ENCODE data around the gene OR1F1.

OR1F1 gene

DNA sequence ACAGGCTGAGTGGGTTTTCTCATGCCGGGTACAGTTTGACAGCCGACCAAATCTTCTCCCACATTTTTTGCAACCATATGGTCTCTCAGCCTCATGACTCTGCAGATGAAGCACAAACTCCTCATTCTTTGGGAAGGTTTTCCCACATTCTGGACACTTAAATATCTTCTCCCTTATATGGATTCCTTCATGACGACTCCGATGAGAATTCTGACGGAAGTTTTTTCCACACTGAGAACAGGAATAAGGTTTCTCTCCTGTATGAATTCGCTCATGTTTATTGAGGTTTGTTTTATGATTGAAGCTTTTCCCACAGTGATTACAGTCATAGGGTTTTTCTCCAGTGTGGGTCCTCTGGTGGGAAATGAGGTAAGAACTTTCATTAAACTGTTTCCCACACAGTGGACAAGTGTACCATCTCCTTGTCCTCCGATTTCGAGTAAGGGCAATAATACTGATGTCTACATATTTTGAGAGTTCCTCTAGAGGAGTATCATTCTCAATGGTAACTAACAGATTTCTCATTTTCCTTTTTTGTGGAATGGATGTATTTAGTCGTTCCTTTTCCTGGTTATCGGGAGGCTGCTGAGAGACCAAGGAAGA, 36.0 kb downstream of the OR1F1 start:
- ChIA-PET CTCF (no interaction called here), POLR2A (no interaction called here)
- no peak for DNase-seq (ENCODE audit: extremely low spot score)
- TF ChIP-seq, protein P1, sequence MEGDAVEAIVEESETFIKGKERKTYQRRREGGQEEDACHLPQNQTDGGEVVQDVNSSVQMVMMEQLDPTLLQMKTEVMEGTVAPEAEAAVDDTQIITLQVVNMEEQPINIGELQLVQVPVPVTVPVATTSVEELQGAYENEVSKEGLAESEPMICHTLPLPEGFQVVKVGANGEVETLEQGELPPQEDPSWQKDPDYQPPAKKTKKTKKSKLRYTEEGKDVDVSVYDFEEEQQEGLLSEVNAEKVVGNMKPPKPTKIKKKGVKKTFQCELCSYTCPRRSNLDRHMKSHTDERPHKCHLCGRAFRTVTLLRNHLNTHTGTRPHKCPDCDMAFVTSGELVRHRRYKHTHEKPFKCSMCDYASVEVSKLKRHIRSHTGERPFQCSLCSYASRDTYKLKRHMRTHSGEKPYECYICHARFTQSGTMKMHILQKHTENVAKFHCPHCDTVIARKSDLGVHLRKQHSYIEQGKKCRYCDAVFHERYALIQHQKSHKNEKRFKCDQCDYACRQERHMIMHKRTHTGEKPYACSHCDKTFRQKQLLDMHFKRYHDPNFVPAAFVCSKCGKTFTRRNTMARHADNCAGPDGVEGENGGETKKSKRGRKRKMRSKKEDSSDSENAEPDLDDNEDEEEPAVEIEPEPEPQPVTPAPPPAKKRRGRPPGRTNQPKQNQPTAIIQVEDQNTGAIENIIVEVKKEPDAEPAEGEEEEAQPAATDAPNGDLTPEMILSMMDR (IDR thresholded peaks at IDR 0.05; ENCODE audit: control extremely low read depth, extremely low read depth, low read depth, missing control alignments): no peak

DNA sequence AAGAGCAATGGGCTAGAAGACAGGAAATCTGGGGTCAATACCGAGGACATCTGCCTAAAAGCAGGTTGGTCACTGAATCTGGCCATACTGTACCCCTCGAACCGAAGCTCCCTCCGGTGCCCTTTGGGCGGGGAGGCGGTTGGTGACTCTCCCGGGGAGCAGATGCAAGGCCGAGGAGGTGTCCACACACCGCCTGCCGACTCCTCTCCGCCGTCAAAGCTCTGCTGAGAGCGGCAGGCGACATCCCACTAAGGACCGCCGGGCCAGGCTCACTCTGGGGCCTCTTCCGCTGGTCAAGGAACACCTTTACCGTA, 46.5 kb downstream of the OR1F1 start:
- ChIA-PET CTCF (interaction anchor here (1.3 kb wide), 1 partner anchor 10 kb away, joined by 3 read pairs; no protein-coding TSS in a partner anchor), POLR2A (interaction anchor here (1.0 kb wide), 1 partner anchor 48 kb away, joined by 4 read pairs; the partner anchor contains the start of gene ZNF263)
- TF ChIP-seq, protein P1 (IDR thresholded peaks at IDR 0.05; ENCODE audit: control extremely low read depth, extremely low read depth, low read depth, missing control alignments): no peak
- no peak for DNase-seq (ENCODE audit: extremely low spot score)

DNA sequence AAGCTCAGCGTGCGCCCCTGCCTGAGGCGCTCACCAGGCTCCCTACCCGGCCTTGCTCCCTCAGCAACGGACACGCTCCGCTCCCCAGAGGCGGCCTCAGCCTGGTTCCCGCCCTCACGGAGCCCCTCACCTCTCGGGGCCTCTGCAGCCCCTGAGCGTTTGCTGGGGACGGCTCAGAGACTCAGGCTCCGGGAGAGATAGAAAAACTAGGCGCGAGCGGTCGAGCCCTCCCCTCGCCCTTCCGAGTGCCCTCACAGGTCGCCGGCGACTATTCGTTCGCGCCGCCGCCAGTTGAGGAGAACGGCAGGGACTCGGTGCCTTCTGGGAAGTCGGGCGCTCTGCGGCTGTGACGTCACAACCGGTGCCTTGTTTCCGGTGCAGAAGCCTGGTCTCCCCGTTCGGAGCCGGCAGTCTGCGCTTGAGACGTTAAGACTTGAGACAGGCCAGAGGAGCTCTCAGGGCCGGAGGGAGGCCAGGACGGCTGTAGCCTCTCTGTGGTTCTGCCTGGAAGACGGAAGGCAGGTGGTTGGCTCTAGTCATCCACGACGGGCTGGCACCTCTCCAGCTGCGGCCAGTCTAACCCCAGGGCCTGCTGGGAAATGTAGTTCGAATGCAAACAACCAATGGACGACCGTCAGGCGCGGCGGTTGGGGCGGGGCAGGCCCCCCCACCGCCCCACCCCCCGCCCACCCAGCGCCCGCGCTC, 47.0 kb downstream of the OR1F1 start, which contains the start of gene ZNF200:
Gene ZNF200 (minus strand): TSS at position 302 of the 705 bp plus-strand sequence. CDS start 1,403 bp downstream, outside the sequence.
- ChIA-PET POLR2A (interaction anchor here (1.0 kb wide), 1 partner anchor 48 kb away, joined by 4 read pairs; the partner anchor contains the start of gene ZNF263), CTCF (interaction anchor here (1.3 kb wide), 1 partner anchor 9 kb away, joined by 3 read pairs; no protein-coding TSS in a partner anchor)
- TF ChIP-seq, protein P1 (IDR thresholded peaks at IDR 0.05; ENCODE audit: control extremely low read depth, extremely low read depth, low read depth, missing control alignments): no peak
- DNase-seq (ENCODE audit: extremely low spot score): peak; percentile 98

DNA sequence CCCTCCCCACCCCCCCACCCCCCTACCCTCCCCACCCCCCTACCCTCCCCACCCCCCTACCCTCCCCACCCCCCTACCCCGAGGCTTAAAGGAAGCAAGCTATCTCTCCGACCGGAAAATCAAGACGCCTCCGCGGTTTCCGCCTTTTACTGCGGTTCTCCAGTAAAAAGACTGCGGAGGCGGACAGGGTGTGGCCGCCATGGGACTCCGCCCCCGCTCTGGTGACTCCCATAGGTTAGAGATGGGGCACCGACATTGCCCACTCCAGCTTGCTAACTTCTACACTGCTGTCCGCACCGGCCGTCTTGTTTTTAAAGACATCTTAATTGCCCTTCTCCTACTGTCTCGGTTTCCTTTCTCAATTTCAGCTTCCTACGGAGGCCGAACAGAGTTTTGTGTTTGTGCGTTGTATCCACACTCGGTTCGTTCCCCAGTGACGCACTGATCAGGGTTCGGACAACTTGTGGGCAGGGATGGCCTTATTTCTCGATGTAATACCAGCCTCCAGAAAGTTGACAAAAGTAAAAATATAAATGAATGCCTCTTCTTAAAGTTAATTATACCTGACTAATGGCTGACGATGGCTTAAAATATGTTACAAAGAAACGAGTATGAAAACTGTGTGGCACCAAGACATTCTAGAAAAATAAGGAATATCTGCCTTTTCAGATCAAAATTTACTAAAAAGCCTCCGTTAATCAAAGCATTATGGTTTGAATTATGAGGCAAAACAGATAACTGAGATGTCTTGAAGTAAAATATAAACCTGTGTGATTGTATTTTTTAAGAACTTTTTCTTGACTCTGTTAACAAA, 48.1 kb downstream of the OR1F1 start:
- POLR2A ChIA-PET: no interaction called here
- TF ChIP-seq, protein P1 (IDR thresholded peaks at IDR 0.05; ENCODE audit: control extremely low read depth, extremely low read depth, low read depth, missing control alignments): no peak
- CTCF ChIA-PET: no interaction called here
- DNase-seq (ENCODE audit: extremely low spot score): no peak

- no peak for DNase-seq (ENCODE audit: extremely low spot score)
- CTCF ChIA-PET: interaction anchor here (0.7 to 1.5 kb wide), 2 partner anchors 16 to 23 kb away, joined by 3 read pairs; no protein-coding TSS in a partner anchor
- POLR2A ChIA-PET: no interaction called here
- TF ChIP-seq, protein P1 (IDR thresholded peaks at IDR 0.05; ENCODE audit: control extremely low read depth, extremely low read depth, low read depth, missing control alignments): no peak
Measured at GRCh38 chr16:3241761-3242160, 53.8 kb downstream of the OR1F1 start.

GRCh38 chr16:3242709-3243108, 54.7 kb downstream of the OR1F1 start:
- POLR2A ChIA-PET: no interaction called here

More at GRCh38 chr16:3242709-3243108, 54.7 kb downstream of the OR1F1 start:
- CTCF ChIA-PET: interaction anchor here (1.5 kb wide), 1 partner anchor 22 kb away, joined by 3 read pairs; no protein-coding TSS in a partner anchor
- TF ChIP-seq, protein P1 (IDR thresholded peaks at IDR 0.05; ENCODE audit: control extremely low read depth, extremely low read depth, low read depth, missing control alignments): no peak
- DNase-seq (ENCODE audit: extremely low spot score): no peak
